NCI-H1105 (cell line): ENCODE measurements around the gene OVCA2.

Experiments
- DNase-seq: peaks from one replicate; lab custom pipeline; 2025; lab: John Stamatoyannopoulos, UW

Gene OVCA2

GRCh38 chr17:2065949-2066400 lies 24.2 kb downstream of the OVCA2 start:
- no peak for DNase-seq

DNA sequence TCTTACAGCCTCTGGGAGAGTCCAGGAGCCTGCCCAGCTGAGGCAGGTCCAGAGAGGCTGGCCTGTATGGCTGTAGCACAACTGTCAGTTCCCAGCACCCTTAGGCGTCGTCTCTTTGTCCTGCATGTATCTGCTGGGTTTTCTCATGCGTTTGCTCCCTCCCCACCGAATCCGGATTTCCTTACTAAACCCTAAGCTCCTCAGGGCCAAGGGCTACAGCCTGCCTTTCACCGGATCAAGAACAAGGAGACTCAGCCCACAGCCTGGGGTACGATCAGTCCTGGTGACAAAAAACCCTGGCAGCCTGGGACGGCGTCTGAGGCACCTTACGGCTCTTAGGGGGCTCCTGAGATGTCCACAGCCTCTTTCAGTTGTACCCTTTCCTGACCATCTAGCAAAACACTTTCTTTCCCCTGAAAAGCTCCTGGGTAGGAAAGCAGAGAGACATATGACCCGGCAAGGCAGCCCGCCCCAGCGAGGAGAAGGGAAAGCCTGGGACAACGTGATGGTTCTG lies 25.3 kb downstream of the OVCA2 start:
- DNase-seq: no peak

GRCh38 chr17:2067608-2068024 lies 25.8 kb downstream of the OVCA2 start:
- no peak for DNase-seq

- no peak for DNase-seq
These were observed 26.3 kb downstream of the OVCA2 start for GRCh38 chr17:2068031-2068518.

DNA sequence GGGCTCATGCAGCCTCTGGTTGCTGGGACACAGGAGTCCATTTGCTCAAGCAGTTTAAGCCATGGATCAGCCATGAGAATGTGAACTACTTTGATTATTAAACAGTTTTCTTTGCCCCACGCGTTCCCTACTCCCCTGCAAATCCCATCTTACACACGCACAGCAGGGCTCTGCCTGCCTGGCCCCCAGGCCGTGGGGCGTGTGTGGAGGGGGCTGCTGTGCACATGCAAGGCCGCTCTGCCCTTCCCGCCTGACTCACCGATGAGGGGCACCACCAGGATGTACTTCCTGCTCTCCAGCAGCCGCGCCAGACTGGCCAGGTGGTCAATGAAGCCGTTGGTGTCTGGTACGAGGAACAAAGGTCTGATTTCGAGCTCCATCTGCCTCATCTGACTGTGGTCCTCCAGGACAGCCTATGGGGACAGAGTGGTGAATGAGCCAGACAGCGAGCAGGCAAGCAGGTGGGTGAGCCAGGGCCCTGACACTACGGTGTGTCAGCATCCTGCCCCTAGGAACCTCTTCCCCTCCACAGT lies 26.8 kb downstream of the OVCA2 start:
- DNase-seq: no peak

DNA sequence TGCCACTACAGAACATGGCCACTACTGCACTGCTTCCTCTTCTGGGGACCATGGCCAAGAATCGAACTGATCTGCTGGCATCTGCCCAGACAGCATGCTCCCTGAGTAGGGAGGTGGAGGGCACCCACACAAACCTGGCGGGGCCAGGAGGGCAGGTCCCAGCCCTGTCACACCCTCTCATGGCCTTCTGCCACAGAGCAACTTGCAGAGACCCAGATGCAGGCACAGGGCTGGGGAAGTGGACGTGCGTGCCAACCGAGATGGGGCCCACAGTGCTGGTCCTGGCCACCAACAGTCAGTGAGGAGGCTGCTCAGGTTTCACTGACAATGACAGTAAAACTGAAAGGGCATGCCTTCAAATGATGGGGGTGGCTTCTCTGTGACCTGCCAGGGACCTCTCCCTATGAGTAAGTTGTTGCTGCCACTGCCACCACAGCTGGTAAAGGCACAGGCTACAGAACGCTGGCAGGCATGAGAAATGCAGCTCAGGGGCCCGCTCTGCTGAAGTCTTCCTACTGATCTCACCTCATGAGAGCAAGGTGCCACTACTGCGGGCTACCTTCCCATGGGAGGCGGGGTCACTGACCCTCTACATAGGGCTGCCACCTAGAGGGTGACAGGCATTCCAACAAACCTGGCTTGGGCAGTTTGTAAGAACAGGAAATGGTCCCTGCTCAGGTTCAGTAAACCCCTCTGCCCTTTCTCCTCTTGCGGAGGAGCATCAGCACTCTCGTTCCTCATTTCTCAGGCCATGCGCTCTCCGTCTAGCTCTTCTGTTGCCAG lies 28.6 kb downstream of the OVCA2 start:
- no peak for DNase-seq

GRCh38 chr17:2071024-2071385 lies 29.2 kb downstream of the OVCA2 start:
- no peak for DNase-seq

DNA sequence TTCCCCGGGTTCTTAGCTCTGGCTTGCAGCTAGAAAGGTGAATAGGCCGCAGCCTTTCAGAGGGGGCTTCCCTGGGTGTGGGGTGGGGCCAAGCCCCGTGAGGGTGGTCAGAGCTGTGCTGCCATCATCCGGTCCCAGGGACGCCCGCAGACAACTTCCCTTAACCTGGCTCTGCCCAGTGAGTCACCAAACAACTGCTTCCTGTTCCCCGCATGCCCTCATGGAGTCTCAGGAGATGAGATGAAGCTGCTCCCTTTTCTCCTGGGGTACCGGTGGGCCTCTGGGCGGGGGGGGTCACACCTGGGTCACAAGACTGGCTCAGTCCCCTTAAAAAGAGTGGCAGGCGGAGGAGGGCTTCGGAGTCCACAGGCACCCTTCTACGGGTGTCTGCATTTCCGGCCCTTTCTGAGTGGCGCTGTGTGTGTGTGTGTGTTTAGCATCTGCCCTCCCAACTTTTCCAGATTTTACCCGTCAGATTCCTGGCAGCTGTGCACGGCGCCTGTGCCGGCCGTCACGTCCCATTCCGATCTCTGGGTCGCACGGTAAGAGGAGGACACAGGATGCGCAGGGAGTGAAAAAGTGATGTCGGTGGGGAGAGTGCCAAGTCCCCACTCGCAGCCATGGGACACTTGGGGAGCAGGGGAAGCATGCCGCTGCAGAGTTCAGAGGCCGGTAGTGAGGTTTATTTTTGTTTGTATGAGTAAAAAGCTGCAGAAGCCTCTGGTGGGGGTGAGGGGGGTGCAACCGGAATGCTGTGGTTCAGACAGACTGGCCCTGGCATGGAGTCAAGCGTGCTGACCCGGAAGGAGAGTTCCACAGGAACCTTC lies 29.8 kb downstream of the OVCA2 start:
- DNase-seq: no peak

- DNase-seq: no peak
These were observed 33.1 kb downstream of the OVCA2 start for GRCh38 chr17:2074919-2075318.

GRCh38 chr17:2075336-2076086 lies 33.7 kb downstream of the OVCA2 start:
- no peak for DNase-seq

DNA sequence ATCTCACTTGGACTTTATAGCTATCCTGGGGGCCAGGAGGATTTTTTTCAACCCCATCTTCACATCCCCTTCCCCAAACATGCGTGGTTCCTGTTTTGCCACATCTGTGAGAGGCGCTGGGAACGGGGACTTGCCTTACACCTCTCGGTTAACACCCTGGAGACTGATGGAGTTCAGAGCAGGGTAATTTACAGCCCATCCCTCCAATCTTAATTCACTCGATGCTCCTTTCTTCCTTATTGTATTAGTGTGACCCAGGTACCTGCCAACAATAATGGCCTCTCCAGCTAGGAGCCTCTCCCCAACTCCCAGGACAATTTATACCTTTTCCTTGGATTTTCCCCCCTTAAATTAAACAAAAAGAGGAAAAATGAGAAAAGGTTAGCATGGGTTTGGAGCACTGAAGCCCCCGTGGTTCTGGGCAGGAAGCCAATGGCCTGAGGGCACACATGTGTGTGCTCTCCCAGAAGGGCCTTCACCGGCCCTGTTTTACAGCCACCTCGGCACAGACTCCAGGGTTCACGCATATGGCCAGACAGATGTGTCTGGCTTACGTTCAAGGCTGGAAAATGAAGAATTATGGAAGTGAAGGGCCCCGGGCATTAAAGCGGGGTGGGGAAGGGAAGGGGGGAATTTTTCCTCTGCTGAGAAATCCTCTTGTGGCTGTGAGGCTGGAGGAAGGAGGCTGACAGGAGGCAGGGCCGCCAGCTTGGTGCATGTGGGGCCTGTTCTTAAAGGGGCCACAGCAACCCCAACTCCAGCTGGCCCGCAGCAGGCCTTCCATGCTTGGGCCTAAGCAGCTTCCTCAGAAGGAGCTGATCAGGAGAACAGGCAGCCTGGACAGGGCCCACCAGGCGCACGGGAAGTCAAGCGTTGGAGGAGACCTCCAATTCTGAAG lies 34.5 kb downstream of the OVCA2 start:
- no peak for DNase-seq

GRCh38 chr17:2077040-2077439 lies 35.2 kb downstream of the OVCA2 start:
- no peak for DNase-seq

GRCh38 chr17:2081564-2081963 lies 39.7 kb downstream of the OVCA2 start:
- DNase-seq: no peak

GRCh38 chr17:2082003-2082781 lies 40.4 kb downstream of the OVCA2 start:
- no peak for DNase-seq

DNA sequence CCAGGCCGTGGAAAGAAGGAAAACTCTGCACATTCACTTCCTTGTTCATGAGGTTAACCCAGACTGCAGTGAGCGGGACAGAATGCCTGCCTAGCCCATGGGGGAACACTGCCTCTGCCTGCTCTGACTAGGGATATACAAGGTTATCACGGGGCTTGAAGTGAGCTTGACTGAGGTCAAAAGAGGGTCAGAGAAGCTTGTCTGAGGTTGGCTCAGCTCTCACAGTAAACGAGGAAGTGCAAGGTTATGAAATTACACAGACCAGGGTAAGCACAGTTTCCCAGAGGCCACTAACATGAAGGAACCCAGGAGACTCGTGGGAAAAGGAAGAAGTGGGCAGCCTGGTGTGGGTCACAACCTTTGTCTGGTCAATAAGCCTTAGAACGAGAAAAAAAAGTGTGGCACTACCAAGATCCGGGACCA lies 41.8 kb downstream of the OVCA2 start:
- DNase-seq: no peak

GRCh38 chr17:2084036-2084765 lies 42.4 kb downstream of the OVCA2 start:
- no peak for DNase-seq

DNA sequence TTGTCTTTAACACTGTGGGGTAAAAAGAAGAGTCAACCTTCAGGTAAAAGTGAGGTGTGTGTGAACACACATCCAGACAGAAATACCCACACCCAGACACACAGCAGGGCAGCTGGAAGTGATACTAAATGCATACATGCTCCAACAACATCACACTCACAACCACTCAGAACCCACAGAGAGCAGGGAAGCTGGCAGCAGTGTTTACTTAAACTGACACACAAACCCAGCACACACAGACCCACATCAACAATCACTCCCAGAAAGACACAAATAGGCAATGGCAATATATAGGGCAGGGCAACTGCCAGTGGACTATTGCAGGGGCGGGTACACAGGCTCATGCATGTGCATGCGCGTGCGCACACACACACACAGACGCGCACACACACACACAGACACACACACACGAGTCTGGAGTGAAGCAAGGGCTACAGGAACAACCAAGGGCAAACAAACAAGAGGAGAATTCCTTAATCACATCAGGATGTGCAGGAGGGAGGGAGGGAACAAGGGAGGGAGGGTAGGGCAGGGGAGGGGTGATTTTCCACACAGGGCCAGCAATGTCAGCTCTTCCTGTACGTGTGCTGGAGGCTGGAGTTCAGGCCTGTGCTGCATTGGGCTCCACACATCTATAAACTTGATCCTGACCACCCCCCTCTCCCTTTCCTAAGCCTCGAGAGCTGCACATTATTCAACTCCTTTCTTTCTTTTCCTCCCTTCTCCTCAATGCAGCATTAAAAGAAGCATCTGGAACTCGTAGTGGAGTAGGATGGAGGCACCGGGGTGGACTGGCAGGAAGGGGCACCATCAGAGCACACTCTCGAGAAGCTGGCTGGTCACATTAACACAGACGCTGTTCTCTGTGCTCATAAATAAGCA lies 43.2 kb downstream of the OVCA2 start:
- no peak for DNase-seq

DNA sequence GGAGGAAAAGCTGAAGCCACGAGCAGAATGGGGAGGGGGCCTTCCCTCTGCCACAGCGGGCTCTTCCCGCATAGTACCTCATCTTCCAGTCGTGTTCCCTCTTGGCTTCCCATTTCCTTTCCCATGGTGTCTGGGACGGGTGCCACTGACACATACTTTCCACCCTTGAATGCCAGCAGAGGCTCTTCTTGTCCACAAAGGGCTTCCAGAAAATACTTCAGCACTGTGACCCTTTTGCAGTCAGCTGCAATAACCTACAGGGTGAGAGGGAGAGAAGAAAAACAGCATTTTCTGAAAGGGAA lies 43.8 kb downstream of the OVCA2 start:
- no peak for DNase-seq

DNA sequence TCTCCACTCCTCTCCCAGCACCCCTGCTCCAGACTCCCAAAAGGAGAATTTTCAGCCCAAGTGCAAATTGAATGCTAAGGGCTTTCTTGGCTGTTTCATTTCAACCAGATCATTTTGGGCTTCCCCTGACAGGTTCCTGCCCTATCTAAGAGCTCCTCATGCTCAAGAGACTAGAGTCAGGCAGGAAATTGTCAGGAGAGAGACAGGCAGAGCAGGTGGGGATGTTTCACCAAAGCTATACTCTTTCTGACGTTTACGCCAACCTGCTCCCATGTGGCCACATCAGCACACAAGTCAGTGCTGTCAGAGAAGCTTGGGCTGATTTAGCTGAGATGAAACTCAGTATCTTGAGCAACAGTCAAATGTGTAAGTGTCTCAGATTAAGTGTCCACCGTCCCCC lies 44.5 kb downstream of the OVCA2 start:
- DNase-seq: no peak
